ENCODE measurements around the gene TMEM31. TPM values are rescaled to one million over a fixed set of nuclear protein-coding genes. Genes with fewer than 3 reads are reported as not detected.
A peak's percentile ranks its signal among the peaks of the same experiment; 100 is the strongest.

Gene TMEM31
- total and polyA plus RNA-seq, 10 of the 15 experiments (the other 5 are each of a cell fraction or from before 2014, with no cell fraction given) = 0.18 TPM; not detected in 9

DNA sequence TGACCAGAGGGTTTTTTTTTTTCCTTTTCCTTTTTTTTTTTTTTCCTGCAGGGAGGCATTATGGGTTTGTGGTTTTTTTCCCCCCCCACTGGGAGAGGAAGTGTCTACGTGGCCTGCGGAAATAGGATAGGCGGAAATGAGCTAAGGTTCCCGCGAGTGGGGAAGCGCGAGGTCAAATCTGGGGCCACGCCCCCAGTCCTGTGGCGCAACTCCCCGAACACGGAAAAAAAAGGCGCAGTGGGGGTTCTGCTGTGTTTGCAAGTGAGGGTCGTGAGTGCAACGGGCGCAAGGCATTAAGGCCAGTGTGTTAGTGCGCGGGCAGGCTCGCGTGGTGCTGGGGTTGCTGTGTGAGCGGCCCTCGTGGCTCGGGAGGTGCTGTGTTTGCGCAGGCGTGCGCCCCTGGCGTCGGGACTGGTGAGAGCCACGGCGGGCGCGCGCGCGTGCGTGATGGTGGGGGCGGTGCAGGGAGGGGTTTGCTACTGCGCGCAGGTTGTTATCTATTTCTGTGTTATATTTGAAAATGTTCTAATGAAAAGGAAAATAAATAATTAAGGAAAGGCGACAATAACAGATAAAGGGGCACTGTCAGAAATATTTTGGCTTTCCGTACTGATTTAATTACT, 23.5 kb upstream of the TMEM31 start:
- Histone ChIP-seq H3K9me3 (replicated peaks; ENCODE audit: control insufficient read depth, insufficient read depth, low read length) (no peaks in the 10 kb centered on the region; the same call in 2 of the 3 replicates), H3K4me1 (ENCODE audit: control insufficient read depth, insufficient read depth, low read length) (no peaks in the 10 kb centered on the region), H3K4me3 (peak overlapping the region; percentile 73; the same call in 1 of the 2 replicates), H3K27ac (ENCODE audit: control insufficient read depth, insufficient read depth) (peak overlapping the region; percentile 91), H3K36me3 (ENCODE audit: control insufficient read depth in 2 of 2, insufficient read depth in 2 of 2, low read length in 1 of 2) (0 out of 4 replicates have a peak, but pooled peaks cover 0 to 3% of the 10 kb centered on the region in 2 experiments), H2AFZ (ENCODE audit: control insufficient read depth, low read depth, low read length) (peak overlapping the region; percentile 83), H3K79me2 (ENCODE audit: control insufficient read depth, insufficient read depth, low read length) (peaks cover 26% of the 10 kb centered on the region), H3K4me2 (ENCODE audit: control insufficient read depth, insufficient read depth) (peak overlapping the region; percentile 67; the same call in 1 of the 2 replicates), H4K20me1 (ENCODE audit: control insufficient read depth, insufficient read depth) (no peaks in the 10 kb centered on the region), H3K9ac (ENCODE audit: control insufficient read depth, insufficient read depth, low read length) (peak overlapping the region; percentile 83), H3K27me3 (replicated peaks in 1 of 2; ENCODE audit: control insufficient read depth in 2 of 2, insufficient read depth in 2 of 2, low read length in 1 of 2) (no peaks in the 10 kb centered on the region)
- ATAC-seq (peak; percentile 86), FAIRE-seq (no peak), DNase-seq (ENCODE audit: low read depth, low spot score) (no peak)
- CTCF ChIA-PET = interaction anchor here (0.6 kb wide), 1 partner anchor 121 kb away, joined by 3 read pairs; no protein-coding TSS in a partner anchor
- in situ Hi-C loops (cut with MboI) (loop anchor here (10.0 kb wide), 1 partner anchor 468 kb away; the partner anchor contains the start of gene SLC25A53), intact Hi-C loops (cut with micrococcal nuclease; ENCODE audit: unreplicated experiment) (loop anchor here (1.0 to 5.0 kb wide), 2 partner anchors 58 to 425 kb away; partner anchors contain the start of gene ZCCHC18)
- POLR2A ChIA-PET = interaction anchor here (0.7 kb wide), 3 partner anchors 57 to 708 kb away, joined by 4 to 5 read pairs (median 5); no protein-coding TSS in a partner anchor
- 26% methylated on average over 37 of the region's 40 CpGs for WGBS (ENCODE audit: insufficient coverage, insufficient replicate concordance, low lambda C conversion rate, missing lambda C conversion rate)
- SMC1A ChIA-PET (ENCODE audit: uncharacterized antibody, unreplicated experiment) = no interaction called here
- RAD21 ChIA-PET (ENCODE audit: unreplicated experiment) = no interaction called here
- TSS peak; percentile 72 for BruUV-seq (replicated peaks)
- TF ChIP-seq MXI1 (IDR thresholded peaks at IDR 0.05; ENCODE audit: low read depth, low read length) = peak; percentile 84
- TF ChIP-seq RFX5 (IDR thresholded peaks at IDR 0.05; ENCODE audit: low read depth, low read length) = no peak
- no peak for TF ChIP-seq CBX5 (IDR thresholded peaks at IDR 0.05; ENCODE audit: low read depth)
- peak; percentile 58 for TF ChIP-seq NR2C1 (IDR thresholded peaks at IDR 0.05)
- TF ChIP-seq SIN3A (IDR thresholded peaks at IDR 0.05; ENCODE audit: low read depth, low read length) = peak; percentile 63; the same call in 1 of the 2 replicates
- TF ChIP-seq, protein P1, sequence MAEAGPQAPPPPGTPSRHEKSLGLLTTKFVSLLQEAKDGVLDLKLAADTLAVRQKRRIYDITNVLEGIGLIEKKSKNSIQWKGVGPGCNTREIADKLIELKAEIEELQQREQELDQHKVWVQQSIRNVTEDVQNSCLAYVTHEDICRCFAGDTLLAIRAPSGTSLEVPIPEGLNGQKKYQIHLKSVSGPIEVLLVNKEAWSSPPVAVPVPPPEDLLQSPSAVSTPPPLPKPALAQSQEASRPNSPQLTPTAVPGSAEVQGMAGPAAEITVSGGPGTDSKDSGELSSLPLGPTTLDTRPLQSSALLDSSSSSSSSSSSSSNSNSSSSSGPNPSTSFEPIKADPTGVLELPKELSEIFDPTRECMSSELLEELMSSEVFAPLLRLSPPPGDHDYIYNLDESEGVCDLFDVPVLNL (IDR thresholded peaks at IDR 0.05; ENCODE audit: low read depth, low read length) = no peak
- no peak for TF ChIP-seq RAD21 (IDR thresholded peaks at IDR 0.05; ENCODE audit: insufficient read depth, low read depth, low read length)
- TF ChIP-seq LARP7 (IDR thresholded peaks at IDR 0.05) = peak; percentile 71
- peak; percentile 90 for TF ChIP-seq POLR2A (IDR thresholded peaks at IDR 0.05; ENCODE audit: low read depth, low read length)
- TF ChIP-seq, protein P2, sequence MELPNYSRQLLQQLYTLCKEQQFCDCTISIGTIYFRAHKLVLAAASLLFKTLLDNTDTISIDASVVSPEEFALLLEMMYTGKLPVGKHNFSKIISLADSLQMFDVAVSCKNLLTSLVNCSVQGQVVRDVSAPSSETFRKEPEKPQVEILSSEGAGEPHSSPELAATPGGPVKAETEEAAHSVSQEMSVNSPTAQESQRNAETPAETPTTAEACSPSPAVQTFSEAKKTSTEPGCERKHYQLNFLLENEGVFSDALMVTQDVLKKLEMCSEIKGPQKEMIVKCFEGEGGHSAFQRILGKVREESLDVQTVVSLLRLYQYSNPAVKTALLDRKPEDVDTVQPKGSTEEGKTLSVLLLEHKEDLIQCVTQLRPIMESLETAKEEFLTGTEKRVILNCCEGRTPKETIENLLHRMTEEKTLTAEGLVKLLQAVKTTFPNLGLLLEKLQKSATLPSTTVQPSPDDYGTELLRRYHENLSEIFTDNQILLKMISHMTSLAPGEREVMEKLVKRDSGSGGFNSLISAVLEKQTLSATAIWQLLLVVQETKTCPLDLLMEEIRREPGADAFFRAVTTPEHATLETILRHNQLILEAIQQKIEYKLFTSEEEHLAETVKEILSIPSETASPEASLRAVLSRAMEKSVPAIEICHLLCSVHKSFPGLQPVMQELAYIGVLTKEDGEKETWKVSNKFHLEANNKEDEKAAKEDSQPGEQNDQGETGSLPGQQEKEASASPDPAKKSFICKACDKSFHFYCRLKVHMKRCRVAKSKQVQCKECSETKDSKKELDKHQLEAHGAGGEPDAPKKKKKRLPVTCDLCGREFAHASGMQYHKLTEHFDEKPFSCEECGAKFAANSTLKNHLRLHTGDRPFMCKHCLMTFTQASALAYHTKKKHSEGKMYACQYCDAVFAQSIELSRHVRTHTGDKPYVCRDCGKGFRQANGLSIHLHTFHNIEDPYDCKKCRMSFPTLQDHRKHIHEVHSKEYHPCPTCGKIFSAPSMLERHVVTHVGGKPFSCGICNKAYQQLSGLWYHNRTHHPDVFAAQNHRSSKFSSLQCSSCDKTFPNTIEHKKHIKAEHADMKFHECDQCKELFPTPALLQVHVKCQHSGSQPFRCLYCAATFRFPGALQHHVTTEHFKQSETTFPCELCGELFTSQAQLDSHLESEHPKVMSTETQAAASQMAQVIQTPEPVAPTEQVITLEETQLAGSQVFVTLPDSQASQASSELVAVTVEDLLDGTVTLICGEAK (IDR thresholded peaks at IDR 0.05; ENCODE audit: borderline replicate concordance) = peak; percentile 82; the same call in 1 of the 2 replicates
- TF ChIP-seq, protein P3, sequence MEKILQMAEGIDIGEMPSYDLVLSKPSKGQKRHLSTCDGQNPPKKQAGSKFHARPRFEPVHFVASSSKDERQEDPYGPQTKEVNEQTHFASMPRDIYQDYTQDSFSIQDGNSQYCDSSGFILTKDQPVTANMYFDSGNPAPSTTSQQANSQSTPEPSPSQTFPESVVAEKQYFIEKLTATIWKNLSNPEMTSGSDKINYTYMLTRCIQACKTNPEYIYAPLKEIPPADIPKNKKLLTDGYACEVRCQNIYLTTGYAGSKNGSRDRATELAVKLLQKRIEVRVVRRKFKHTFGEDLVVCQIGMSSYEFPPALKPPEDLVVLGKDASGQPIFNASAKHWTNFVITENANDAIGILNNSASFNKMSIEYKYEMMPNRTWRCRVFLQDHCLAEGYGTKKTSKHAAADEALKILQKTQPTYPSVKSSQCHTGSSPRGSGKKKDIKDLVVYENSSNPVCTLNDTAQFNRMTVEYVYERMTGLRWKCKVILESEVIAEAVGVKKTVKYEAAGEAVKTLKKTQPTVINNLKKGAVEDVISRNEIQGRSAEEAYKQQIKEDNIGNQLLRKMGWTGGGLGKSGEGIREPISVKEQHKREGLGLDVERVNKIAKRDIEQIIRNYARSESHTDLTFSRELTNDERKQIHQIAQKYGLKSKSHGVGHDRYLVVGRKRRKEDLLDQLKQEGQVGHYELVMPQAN (conservative IDR thresholded peaks at IDR 0.05) = 0 out of 2 replicates have a peak, but pooled peaks have one; percentile 55
- TF ChIP-seq JUND (IDR thresholded peaks at IDR 0.05; ENCODE audit: low read depth, low read length) = 0 out of 2 replicates have a peak, but pooled peaks have one; percentile 4
- no peak for TF ChIP-seq MEF2B (IDR thresholded peaks at IDR 0.05; ENCODE audit: partially characterized antibody, poor library complexity, severe bottlenecking)
- no peak for TF ChIP-seq SUZ12 (IDR thresholded peaks at IDR 0.05; ENCODE audit: unreplicated experiment)
- TF ChIP-seq CEBPB (IDR thresholded peaks at IDR 0.05; ENCODE audit: borderline replicate concordance in 1 of 2, low read depth in 2 of 2, low read length in 2 of 2) = peak in 1 of 2 experiments; percentile 56; a peak in 1 of 4 replicates

Measured in GM12878 (cell line).